Measurements from ENCODE around the gene VPS39.
A peak's percentile ranks its signal among the peaks of the same experiment; 100 is the strongest.

The VPS39 gene

DNA sequence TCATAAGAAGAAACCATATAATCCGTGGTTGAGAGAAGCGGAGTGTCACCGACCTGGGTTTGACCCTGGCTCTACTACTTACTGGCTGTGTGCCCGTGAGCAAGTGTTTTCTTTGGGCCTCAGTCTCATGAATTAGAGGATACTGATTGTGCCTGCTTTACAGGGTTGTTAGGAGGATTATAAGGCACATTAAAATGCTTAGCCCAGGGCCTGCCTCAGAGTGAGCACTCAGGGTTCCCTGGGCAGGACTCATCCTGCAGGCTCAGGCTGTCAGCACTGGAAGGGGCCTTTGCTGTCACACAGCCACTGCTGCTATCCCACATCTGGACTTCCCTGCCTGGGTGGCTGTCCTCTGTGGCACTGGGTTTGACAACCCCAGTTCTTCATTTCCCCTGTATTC is 56.4 kb downstream of the VPS39 start:
- Histone ChIP-seq H3K9me3 (no peaks in the 10 kb centered on the region), H3K36me3 (replicated peaks) (no peaks in the 10 kb centered on the region), H3K4me1 (no peaks in the 10 kb centered on the region), H3K27me3 (ENCODE audit: low read depth) (no peaks in the 10 kb centered on the region), H3K4me3 (no peak overlapping the region)
- no peak for DNase-seq (ENCODE audit: low spot score in 2 of 2)
- in situ Hi-C loops (cut with MboI; ENCODE audit: low sequenced_read_pairs): no loop called here

DNA sequence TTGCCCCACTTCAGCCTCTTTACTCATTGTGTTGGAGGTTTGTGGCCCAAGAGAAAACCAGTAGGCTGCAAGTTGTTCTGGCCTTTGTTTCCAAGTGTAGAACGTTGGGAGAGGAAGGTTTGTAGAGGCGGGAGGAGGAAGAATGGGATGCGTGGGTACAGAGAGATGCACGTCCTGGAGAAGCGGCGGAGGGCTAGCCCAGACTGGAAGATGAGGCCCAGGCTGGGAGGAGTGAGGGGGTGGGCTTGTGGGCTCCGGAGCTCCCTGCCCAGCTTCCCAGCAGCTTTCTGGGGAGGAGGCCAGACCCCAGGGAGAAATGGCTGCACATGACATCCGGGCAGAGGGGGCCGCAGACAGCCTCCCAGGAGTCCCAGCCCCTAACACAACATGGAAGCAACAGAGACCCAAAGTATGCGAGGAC is 57.0 kb downstream of the VPS39 start:
- Histone ChIP-seq H3K36me3 (replicated peaks) (no peaks in the 10 kb centered on the region), H3K4me1 (no peaks in the 10 kb centered on the region), H3K4me3 (no peak overlapping the region), H3K9me3 (no peaks in the 10 kb centered on the region), H3K27me3 (ENCODE audit: low read depth) (no peaks in the 10 kb centered on the region)
- no peak for DNase-seq (ENCODE audit: low spot score in 2 of 2)
- in situ Hi-C loops (cut with MboI; ENCODE audit: low sequenced_read_pairs): no loop called here

DNA sequence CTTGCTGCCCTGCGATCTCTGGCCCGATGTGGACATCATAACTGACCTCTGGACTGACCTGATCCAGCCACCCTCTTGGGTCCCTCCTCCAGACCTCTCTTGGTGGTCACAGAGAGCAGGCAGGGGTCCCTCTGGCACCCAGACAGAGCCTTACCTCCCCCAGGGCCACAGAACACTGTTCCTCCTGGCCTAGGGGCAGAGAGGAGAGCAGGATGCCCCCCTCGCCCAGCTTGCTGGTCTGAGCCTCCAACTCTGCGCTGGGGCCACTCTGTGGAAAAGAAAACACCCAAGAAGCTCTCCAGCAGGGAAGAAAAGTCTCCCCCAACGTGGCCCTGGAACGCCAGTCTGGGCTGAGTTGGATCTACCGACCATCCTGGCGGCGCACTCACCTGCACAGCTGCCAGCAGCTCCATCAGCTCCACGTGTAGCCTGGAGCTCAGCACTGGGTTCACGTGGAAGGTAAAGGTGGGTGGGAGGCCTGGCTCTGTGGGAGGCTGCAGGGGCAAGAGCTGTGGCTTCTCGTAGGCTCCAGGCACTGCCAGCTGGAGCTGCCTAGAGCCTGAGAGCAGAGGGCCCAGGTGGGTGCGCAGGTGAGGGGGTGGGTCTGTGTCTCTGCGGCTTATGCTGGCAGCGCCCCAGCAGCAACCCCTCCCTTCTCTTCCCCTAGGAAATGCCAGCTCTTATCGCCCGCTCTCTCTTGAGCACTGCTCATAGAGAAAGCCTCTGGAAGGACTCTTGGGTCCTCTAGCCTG is 57.7 kb downstream of the VPS39 start:
- in situ Hi-C loops (cut with MboI; ENCODE audit: low sequenced_read_pairs): no loop called here
- no peak for DNase-seq (ENCODE audit: low spot score in 2 of 2)
- no peaks in the 10 kb centered on the region for H3K36me3 ChIP-seq (replicated peaks)

DNA sequence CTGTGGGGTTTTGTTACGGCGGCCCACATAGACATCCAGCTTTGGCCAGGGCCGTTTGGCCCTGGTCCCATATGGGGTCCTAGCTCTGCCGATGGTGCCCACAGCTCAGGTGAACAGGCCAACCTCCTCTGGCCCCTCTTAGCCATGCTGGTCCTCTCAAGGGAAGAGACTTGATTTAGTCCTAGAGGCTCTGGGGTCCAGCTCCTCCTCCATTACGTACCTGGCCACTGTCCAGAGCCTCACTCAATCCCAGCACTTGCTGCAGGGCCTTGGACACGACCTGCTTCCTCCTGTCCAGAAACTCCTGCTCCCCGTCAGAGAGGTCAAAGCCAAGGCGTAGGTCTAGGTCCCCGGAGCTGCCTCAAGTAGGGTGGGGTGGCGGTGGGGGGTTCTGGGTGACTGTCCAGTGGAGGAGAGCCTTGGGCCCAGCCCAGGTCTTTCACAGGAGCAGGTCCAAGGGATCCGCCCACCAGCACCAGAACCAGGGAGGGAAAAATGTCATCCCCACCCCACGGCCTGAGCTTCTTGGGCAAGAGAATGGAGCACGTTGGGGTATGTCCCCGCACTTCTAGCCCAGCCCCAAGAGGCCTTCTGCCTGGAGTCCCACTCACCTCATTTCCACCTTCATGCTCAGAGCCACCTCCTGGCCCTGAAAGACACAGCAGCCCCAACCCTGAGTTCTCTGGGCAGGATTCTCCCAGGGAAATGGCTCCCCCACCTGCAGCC is 58.4 kb downstream of the VPS39 start:
- H3K9me3 ChIP-seq: no peaks in the 10 kb centered on the region
- in situ Hi-C loops (cut with MboI; ENCODE audit: low sequenced_read_pairs): no loop called here
- H3K4me3 ChIP-seq: no peak overlapping the region
- DNase-seq (ENCODE audit: low spot score in 2 of 2): peak in 1 of 2 experiments; percentile 0
- H3K36me3 ChIP-seq (replicated peaks): no peaks in the 10 kb centered on the region
- no peaks in the 10 kb centered on the region for H3K4me1 ChIP-seq
- H3K27me3 ChIP-seq (ENCODE audit: low read depth): no peaks in the 10 kb centered on the region

More for the DNA sequence above, 57.7 kb downstream of the VPS39 start:
- Histone ChIP-seq H3K27me3 (ENCODE audit: low read depth) (no peaks in the 10 kb centered on the region), H3K4me1 (no peaks in the 10 kb centered on the region), H3K9me3 (no peaks in the 10 kb centered on the region), H3K4me3 (no peak overlapping the region)

DNA sequence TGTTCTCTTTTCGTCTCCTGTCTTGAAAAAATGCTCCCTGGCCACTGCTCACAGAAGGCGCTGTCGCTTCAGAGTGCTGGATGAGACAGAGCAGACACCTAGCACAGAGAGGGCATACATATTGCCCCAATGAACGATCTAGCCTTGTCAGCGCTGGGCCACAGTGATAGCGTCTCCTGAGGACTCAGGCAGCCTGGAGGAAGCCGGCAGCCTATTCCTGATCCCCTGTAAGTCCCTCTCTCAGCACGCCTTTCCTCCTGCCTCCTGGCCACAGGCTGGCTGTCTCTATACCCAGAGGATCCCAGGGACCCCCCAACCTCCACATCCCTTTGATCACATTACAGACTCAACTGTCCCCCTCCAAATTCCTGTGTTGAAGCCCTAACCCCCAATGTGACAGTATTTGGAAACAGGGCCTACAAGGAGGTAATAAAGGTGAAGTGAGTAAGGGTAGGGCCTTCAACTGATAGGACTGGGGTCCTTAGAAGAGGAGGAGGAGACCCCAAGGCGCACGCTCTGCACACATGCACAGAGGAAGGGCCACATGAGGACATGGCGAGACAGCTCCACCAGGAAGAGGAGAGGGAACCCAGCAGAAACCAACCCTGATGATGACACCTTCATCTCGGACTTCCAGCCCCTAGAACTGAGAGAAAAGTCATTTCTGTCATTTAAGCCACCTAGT is 59.2 kb downstream of the VPS39 start:
- Histone ChIP-seq H3K4me3 (no peak overlapping the region), H3K27me3 (ENCODE audit: low read depth) (no peaks in the 10 kb centered on the region), H3K9me3 (no peaks in the 10 kb centered on the region), H3K4me1 (no peaks in the 10 kb centered on the region), H3K36me3 (replicated peaks) (no peaks in the 10 kb centered on the region)
- peak in 1 of 2 experiments; percentile 4 for DNase-seq (ENCODE audit: low spot score in 2 of 2)
- in situ Hi-C loops (cut with MboI; ENCODE audit: low sequenced_read_pairs): no loop called here

DNA sequence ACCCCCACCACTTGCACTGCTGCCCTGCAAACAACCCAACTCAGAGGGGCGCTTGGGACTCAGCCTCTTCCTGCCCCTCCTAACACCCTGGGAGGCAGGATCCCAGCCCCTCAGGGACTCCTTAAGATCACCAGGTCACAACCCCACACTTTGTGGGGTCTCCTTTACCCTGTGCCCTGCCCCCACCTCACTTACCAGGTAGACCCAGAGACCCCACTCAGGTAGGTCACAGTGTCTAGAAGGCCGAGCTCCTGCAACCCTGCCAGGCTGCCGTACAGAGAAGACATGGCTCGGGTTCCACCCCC is 60.7 kb downstream of the VPS39 start:
- H3K4me1 ChIP-seq: no peaks in the 10 kb centered on the region
- H3K4me3 ChIP-seq: no peak overlapping the region
- DNase-seq (ENCODE audit: low spot score in 2 of 2): no peak
- H3K9me3 ChIP-seq: no peaks in the 10 kb centered on the region
- in situ Hi-C loops (cut with MboI; ENCODE audit: low sequenced_read_pairs): no loop called here
- H3K27me3 ChIP-seq (ENCODE audit: low read depth): no peaks in the 10 kb centered on the region
- no peaks in the 10 kb centered on the region for H3K36me3 ChIP-seq (replicated peaks)

DNA sequence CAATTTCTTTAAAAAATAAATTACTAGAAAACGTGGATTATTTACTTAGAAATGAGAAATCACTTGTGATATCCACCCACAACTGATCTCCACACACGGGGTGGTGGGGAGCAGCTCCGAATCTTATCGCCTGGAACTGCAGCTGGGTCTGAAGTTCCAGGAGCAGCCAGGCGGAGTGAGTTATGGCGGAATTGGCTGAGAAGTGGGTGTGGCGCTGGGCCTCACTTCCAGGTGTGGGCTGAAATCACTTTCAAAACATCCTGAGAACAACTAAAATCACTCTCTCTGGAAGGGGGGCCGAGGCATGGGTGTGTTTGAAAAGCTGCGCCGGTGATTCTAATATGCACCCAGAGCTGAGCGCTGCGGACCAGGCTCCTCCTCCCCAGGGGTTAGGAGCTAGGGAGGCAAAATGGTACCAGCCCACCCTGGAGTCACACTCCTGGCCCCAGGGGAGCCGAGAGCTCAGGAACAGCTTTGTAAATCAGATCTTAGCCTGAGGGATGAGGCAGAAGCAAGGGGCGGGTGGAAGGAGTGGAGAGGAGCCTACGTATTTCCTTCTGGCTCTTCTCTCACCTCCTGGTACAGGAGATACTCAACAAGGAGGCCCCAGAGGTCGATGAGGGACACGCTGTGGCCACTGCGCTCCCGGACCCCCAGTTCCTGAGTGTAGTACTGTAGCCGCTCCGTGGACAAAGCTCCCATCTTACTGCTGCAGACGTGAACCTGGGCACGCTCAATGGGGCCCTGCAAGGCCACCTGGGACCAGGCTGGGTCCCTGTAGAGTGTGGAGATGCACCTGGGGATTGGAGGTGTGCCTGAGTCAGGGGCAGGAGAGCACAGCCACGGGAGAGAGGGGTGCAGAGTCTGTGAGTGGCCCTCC is 61.3 kb downstream of the VPS39 start:
- DNase-seq (ENCODE audit: low spot score in 2 of 2): no peak
- H3K27me3 ChIP-seq (ENCODE audit: low read depth): no peaks in the 10 kb centered on the region

DNA sequence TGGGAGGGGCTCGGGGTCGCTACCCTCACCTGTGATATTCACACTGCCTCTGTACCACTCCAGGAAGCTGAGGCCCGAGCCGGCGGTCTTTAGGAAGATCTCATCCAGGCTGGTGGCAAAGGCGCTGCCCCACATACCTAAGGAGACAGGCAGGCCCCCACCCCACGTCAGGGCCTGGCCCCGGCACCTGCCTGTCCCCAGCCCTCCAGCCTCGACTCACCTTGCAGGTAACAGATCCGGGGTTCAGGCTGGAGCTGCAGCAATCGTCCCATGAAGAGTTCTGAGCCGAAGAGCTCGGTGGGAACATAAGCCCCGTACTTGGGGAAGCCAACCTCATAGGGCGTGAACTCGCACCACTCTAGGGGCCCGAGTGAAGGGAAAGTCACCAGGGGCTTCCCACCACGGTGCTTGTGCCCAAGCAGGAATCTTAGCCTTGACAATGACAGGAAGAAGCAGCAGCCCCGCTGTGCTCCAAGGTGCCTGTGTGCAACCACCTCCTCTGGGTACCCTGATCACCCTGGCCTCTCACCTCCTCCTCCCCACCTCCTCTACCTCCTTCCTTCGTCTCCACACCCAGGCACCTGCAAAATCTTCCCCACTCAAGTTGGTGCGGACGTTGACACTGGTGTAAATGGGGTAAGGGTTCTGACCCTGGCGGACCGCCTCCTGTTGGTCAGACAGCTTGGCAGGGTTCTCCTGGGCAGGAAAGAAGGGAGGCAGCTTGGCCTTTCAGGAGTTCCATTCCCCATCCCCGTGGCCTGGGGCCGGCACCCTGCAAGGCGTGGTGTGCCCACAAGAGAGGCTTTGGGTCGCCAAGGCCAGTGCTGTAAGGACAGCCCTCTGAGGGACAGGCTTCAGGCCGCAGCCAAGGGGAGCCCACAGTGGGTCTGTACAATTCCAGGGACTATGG is 62.3 kb downstream of the VPS39 start:
- Histone ChIP-seq H3K4me3 (no peak overlapping the region), H3K4me1 (no peaks in the 10 kb centered on the region), H3K9me3 (no peaks in the 10 kb centered on the region), H3K27me3 (ENCODE audit: low read depth) (no peaks in the 10 kb centered on the region), H3K36me3 (replicated peaks) (no peaks in the 10 kb centered on the region)
- DNase-seq (ENCODE audit: low spot score in 2 of 2): peak in 1 of 2 experiments; percentile 4
- in situ Hi-C loops (cut with MboI; ENCODE audit: low sequenced_read_pairs): no loop called here

More for the DNA sequence above, 61.3 kb downstream of the VPS39 start:
- no peaks in the 10 kb centered on the region for H3K4me1 ChIP-seq
- in situ Hi-C loops (cut with MboI; ENCODE audit: low sequenced_read_pairs): no loop called here
- H3K36me3 ChIP-seq (replicated peaks): no peaks in the 10 kb centered on the region
- H3K9me3 ChIP-seq: no peaks in the 10 kb centered on the region
- H3K4me3 ChIP-seq: no peak overlapping the region

DNA sequence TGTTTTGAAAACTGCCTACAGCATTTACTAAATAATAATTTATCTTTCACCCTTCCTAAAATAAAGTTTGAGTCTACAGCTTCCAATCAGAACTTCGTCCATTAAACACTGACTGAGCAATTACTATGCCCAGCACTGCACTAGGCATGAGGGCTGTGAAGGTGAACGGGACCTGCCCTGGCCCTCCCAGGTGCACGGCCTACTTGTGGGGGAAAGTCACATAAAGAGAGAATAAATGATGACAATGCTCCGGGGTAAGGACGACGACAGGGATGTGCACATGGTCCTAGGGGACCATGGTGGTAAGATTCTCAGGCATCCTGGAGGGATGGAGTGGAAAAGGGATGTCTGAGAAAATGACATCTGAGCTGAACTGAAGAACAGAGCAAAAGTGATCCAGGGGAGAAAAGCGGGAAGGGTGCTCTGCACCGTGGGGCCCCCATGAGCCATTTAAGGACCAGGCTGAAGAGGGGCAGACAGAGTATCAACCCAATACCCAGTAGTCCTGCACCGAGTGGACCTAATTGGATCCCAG is 63.2 kb downstream of the VPS39 start:
- in situ Hi-C loops (cut with MboI; ENCODE audit: low sequenced_read_pairs): no loop called here
- Histone ChIP-seq H3K4me1 (no peaks in the 10 kb centered on the region), H3K36me3 (replicated peaks) (no peaks in the 10 kb centered on the region), H3K27me3 (ENCODE audit: low read depth) (no peaks in the 10 kb centered on the region), H3K9me3 (no peaks in the 10 kb centered on the region), H3K4me3 (no peak overlapping the region)
- no peak for DNase-seq (ENCODE audit: low spot score in 2 of 2)

DNA sequence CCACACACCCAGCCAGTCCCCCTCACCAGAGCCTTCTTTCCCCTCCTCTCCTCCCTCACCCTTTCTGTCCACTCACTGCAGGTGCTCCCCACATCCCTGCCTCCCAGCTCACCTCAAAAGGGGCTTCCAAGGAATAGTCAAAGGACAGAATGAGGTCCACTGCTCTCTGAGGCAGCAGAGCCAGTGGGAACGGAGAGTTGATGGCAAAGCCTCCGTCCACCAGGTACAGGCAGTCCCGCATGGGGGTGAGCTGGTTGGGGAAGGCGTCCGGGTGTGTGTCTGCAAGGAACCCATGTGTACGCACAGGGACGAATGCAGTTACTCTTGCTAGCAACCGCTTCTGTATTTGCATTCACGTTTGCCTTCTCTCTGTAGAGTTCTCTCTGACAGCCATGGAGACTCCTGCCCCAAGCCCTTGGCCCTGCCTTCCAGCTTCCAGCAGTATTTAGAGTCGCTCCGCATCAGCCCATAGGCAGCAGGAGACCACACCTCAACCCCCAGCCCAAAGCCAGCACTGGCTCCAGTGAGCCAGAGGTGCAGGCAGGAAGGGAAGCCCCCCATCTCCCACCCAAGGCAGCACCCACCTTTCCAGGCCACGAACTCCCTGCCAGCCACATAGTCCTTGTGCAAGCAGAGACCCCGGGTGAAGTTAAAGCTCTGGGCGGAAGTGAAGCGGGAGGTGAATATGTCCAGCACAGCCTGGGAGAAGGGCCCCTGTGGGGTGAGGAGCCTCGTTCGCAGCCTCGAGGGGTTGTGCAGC is 64.1 kb downstream of the VPS39 start:
- Histone ChIP-seq H3K27me3 (ENCODE audit: low read depth) (no peaks in the 10 kb centered on the region), H3K4me1 (no peaks in the 10 kb centered on the region), H3K9me3 (no peaks in the 10 kb centered on the region), H3K4me3 (no peak overlapping the region), H3K36me3 (replicated peaks) (no peaks in the 10 kb centered on the region)
- DNase-seq (ENCODE audit: low spot score in 2 of 2): no peak
- in situ Hi-C loops (cut with MboI; ENCODE audit: low sequenced_read_pairs): no loop called here

DNA sequence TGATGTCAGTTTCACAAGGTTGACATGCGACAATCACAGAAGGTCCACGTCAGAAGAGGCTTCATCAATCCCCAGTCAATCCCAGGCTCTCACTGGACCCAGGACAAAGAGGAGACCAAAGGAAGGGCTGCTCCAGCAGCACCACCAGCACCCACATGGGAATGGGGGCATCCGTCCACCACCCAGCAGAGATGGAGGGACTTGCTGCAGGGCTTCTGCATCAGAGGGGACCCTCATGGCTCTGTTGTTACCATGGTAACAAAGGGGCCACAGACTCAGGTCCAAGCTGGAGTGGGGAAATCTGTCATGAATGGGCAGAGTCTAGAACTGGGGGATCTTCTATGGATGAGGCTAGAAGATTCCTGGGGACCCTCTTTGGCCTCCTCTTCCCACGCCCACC is 64.7 kb downstream of the VPS39 start:
- no peak for DNase-seq (ENCODE audit: low spot score in 2 of 2)
- Histone ChIP-seq H3K4me1 (no peaks in the 10 kb centered on the region), H3K36me3 (replicated peaks) (no peaks in the 10 kb centered on the region), H3K27me3 (ENCODE audit: low read depth) (no peaks in the 10 kb centered on the region), H3K9me3 (no peaks in the 10 kb centered on the region), H3K4me3 (no peak overlapping the region)
- in situ Hi-C loops (cut with MboI; ENCODE audit: low sequenced_read_pairs): no loop called here
